GM23248 (cell line): ENCODE results near the gene GAL3ST3.

Source experiments
- EZH2 ChIP-seq: fragments of 200-600 bp; sonication (generic); IDR thresholded peaks from 2 replicates; pipeline ENCODE4 v1.6.1; 2018; ENCODE audit warnings: antibody characterized with exemption, mild to moderate bottlenecking; ENCODE audit not compliant: insufficient read depth, poor library complexity, severe bottlenecking
- EZH2phosphoT487 ChIP-seq: fragments of 200-600 bp; sonication (generic); IDR thresholded peaks from 2 replicates; pipeline ENCODE4 v1.6.1; 2018; ENCODE audit warnings: antibody characterized with exemption, moderate library complexity, mild to moderate bottlenecking, low read depth; ENCODE audit not compliant: insufficient read depth

DNA sequence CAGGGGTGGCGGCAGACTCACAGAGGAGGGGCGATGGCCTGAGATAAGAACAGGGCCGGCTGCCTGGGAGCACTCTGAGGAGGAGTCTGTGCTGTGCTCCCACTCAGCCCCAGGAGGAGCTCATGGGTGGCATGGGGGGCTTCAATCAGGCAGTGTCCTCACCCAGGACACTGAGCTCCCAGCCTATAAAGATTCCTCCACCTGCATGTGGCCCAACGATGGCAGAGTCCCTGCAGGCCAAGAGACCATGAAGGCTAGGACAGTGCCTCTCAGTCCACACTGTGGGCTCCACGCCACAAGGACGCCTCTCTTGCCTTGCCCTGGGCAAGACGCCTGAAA, 35.2 kb downstream of the GAL3ST3 start:
- TF ChIP-seq EZH2 (no peak), EZH2phosphoT487 (no peak)
